Naive B cell (primary cell): ENCODE measurements around the gene BAZ1B. TPM values are rescaled to one million over a fixed set of nuclear protein-coding genes. Genes with fewer than 3 reads are reported as not detected.
A peak's percentile ranks its signal among the peaks of the same experiment; 100 is the strongest.
"Not testable (repeated sequence)": the region's sequence is repeated elsewhere in the genome, so short reads cannot be mapped to it uniquely, and the experiment has no call there.

Experiments used
- ATAC-seq, 2 donors: fragments of 150-1000 bp; cut with Tn5 transposase; 2 replicates each; pipeline ENCODE4 v1.10.0; 2021; ENCODE audit warnings: low read depth in 2 of 2, mild to moderate bottlenecking in 2 of 2, moderate library complexity in 2 of 2
- DNase-seq: peaks from one replicate; pipeline ENCODE4 v3.0.0; 2022
- H3K27ac Mint-ChIP-seq, 6 donors: one replicate each; pipeline ENCODE4 v1.8.0; 2020 to 2022; ENCODE audit warnings: mild to moderate bottlenecking in 6 of 6, mixed read lengths in 6 of 6, moderate library complexity in 5 of 6, inconsistent platforms in 2 of 6
- H3K27me3 Mint-ChIP-seq, 3 donors: one replicate each; pipeline ENCODE4 v1.8.0; 2021 to 2022; ENCODE audit warnings: mixed read lengths in 3 of 3, mild to moderate bottlenecking in 1 of 3
- H3K36me3 Mint-ChIP-seq, 2 donors: one replicate each; pipeline ENCODE4 v1.8.0; 2020 to 2022; ENCODE audit warnings: mixed read lengths in 2 of 2, inconsistent platforms in 1 of 2, mild to moderate bottlenecking in 1 of 2
- H3K4me1 Mint-ChIP-seq, 3 donors: one replicate each; pipeline ENCODE4 v1.8.0; 2020 to 2022; ENCODE audit warnings: mixed read lengths in 3 of 3, inconsistent platforms in 1 of 3, mild to moderate bottlenecking in 1 of 3, moderate library complexity in 1 of 3
- H3K4me3 Mint-ChIP-seq, 8 donors: one replicate each; pipeline ENCODE4 v1.8.0; 2020 to 2022; ENCODE audit warnings: mild to moderate bottlenecking in 8 of 8, mixed read lengths in 8 of 8, moderate library complexity in 8 of 8, inconsistent platforms in 2 of 8
- H3K9me3 Mint-ChIP-seq, 7 donors: one replicate each; pipeline ENCODE4 v1.8.0; 2020 to 2022; ENCODE audit warnings: mixed read lengths in 7 of 7, mild to moderate bottlenecking in 5 of 7, inconsistent platforms in 2 of 7, moderate library complexity in 1 of 7
- polyA plus RNA-seq, 6 donors: library from polyadenylated mRNA; unstranded; fragments of 300-500 nt; fragmentation: Illumina TruSeq; gene quantifications; one replicate each; pipeline ENCODE4 v1.2.3, GENCODE V29; 2021; ENCODE audit warnings: low read depth in 6 of 6

BAZ1B gene
- polyA plus RNA-seq, 6 donors from 2014 or later, result 8.6 to 31.2 (median 13.5) TPM

- Mint-ChIP-seq H3K27ac (peak overlapping the region in 2 of 6 donors; percentile 25 to 44), H3K36me3 (no peaks in the 10 kb centered on the region), H3K4me3 (peak overlapping the region; percentile 63 to 85 (median 74)), H3K27me3 (peaks cover 0 to 4% (median 0%) of the 10 kb centered on the region in 3 donors), H3K4me1 (peaks cover 0 to 14% (median 11%) of the 10 kb centered on the region in 3 donors), H3K9me3 (peaks cover 0 to 3% (median 0%) of the 10 kb centered on the region in 7 donors)
- DNase-seq (no peak), ATAC-seq (no peak)
Observed at GRCh38 chr7:73432676-73433075, 89.4 kb downstream of the BAZ1B start.

GRCh38 chr7:73431041-73431835 is 90.9 kb downstream of the BAZ1B start:
- H3K27ac Mint-ChIP-seq, result peak overlapping the region in 2 of 6 donors; percentile 39 to 44
- peak overlapping the region in 2 of 8 donors; percentile 63 to 69 for H3K4me3 Mint-ChIP-seq

GRCh38 chr7:73430540-73430939 is 91.6 kb downstream of the BAZ1B start:
- not testable (repeated sequence) for H3K27ac Mint-ChIP-seq, ATAC-seq, H3K27me3 Mint-ChIP-seq, H3K36me3 Mint-ChIP-seq, H3K4me3 Mint-ChIP-seq, DNase-seq, H3K9me3 Mint-ChIP-seq
- peaks cover 0 to 14% (median 11%) of the 10 kb centered on the region in 3 donors for H3K4me1 Mint-ChIP-seq

More at GRCh38 chr7:73431041-73431835, 90.9 kb downstream of the BAZ1B start:
- Mint-ChIP-seq H3K9me3 (peaks cover 0 to 3% (median 0%) of the 10 kb centered on the region in 7 donors), H3K4me1 (peaks cover 0 to 14% (median 11%) of the 10 kb centered on the region in 3 donors), H3K27me3 (peaks cover 0 to 4% (median 0%) of the 10 kb centered on the region in 3 donors), H3K36me3 (no peaks in the 10 kb centered on the region)
- DNase-seq, result no peak
- ATAC-seq, result no peak

GRCh38 chr7:73429622-73430505 is 92.2 kb downstream of the BAZ1B start:
- peak overlapping the region in 2 of 8 donors; percentile 62 to 66 for H3K4me3 Mint-ChIP-seq
- H3K36me3 Mint-ChIP-seq, result no peaks in the 10 kb centered on the region
- ATAC-seq (no peak), DNase-seq (no peak)
- H3K9me3 Mint-ChIP-seq, result peaks cover 0 to 3% (median 0%) of the 10 kb centered on the region in 7 donors
- H3K4me1 Mint-ChIP-seq, result peaks cover 0 to 14% (median 12%) of the 10 kb centered on the region in 3 donors
- no peak overlapping the region for H3K27ac Mint-ChIP-seq
- peaks cover 0 to 6% (median 4%) of the 10 kb centered on the region in 3 donors for H3K27me3 Mint-ChIP-seq

- H3K9me3 Mint-ChIP-seq, result peaks cover 0 to 2% (median 0%) of the 10 kb centered on the region in 7 donors
- H3K27me3 Mint-ChIP-seq, result peaks cover 0 to 11% (median 4%) of the 10 kb centered on the region in 3 donors
- DNase-seq (no peak), ATAC-seq (no peak)
- H3K27ac Mint-ChIP-seq, result no peak overlapping the region
- peaks cover 0 to 13% (median 13%) of the 10 kb centered on the region in 3 donors for H3K4me1 Mint-ChIP-seq
- no peaks in the 10 kb centered on the region for H3K36me3 Mint-ChIP-seq
- no peak overlapping the region for H3K4me3 Mint-ChIP-seq
Observed at GRCh38 chr7:73429215-73429614, 92.9 kb downstream of the BAZ1B start.

- ATAC-seq (no peak), DNase-seq (no peak)
- Mint-ChIP-seq H3K9me3 (peaks cover 0 to 2% (median 0%) of the 10 kb centered on the region in 7 donors), H3K4me1 (peaks cover 4 to 13% (median 11%) of the 10 kb centered on the region in 3 donors), H3K36me3 (no peaks in the 10 kb centered on the region), H3K27ac (no peak overlapping the region), H3K4me3 (no peak overlapping the region), H3K27me3 (peaks cover 4 to 16% (median 6%) of the 10 kb centered on the region in 3 donors)
Observed at GRCh38 chr7:73427902-73428787, 93.9 kb downstream of the BAZ1B start.

- no peak for DNase-seq
- H3K9me3 Mint-ChIP-seq, result no peaks in the 10 kb centered on the region
- ATAC-seq, result no peak
- no peaks in the 10 kb centered on the region for H3K36me3 Mint-ChIP-seq
- H3K27ac Mint-ChIP-seq, result no peak overlapping the region
- peaks cover 4 to 13% (median 6%) of the 10 kb centered on the region in 3 donors for H3K4me1 Mint-ChIP-seq
- peaks cover 0 to 17% (median 7%) of the 10 kb centered on the region in 3 donors for H3K27me3 Mint-ChIP-seq
- no peak overlapping the region for H3K4me3 Mint-ChIP-seq
Observed at GRCh38 chr7:73426016-73426415, 96.1 kb downstream of the BAZ1B start.

- Mint-ChIP-seq H3K4me3 (peak overlapping the region in 3 of 8 donors; percentile 37 to 41 (median 38)), H3K27ac (peak overlapping the region in 1 of 6 donors; percentile 66), H3K4me1 (peaks cover 4 to 13% (median 6%) of the 10 kb centered on the region in 3 donors), H3K36me3 (no peaks in the 10 kb centered on the region), H3K27me3 (peaks cover 0 to 17% (median 7%) of the 10 kb centered on the region in 3 donors), H3K9me3 (no peaks in the 10 kb centered on the region)
- ATAC-seq, result no peak
- DNase-seq, result no peak
Observed at GRCh38 chr7:73425356-73425983, 96.6 kb downstream of the BAZ1B start.

GRCh38 chr7:73424489-73424885 is 97.6 kb downstream of the BAZ1B start:
- Mint-ChIP-seq H3K27me3 (peaks cover 0 to 17% (median 7%) of the 10 kb centered on the region in 3 donors), H3K4me1 (peaks cover 2 to 8% (median 6%) of the 10 kb centered on the region in 3 donors), H3K36me3 (no peaks in the 10 kb centered on the region), H3K27ac (no peak overlapping the region), H3K4me3 (peak overlapping the region in 5 of 8 donors; percentile 29 to 81 (median 55)), H3K9me3 (no peaks in the 10 kb centered on the region)
- ATAC-seq (no peak), DNase-seq (no peak)

- peak; percentile 34 to 60 for ATAC-seq
- DNase-seq, result no peak
- H3K4me3 Mint-ChIP-seq, result peak overlapping the region in 4 of 8 donors; percentile 9 to 59 (median 49)
- H3K36me3 Mint-ChIP-seq, result no peaks in the 10 kb centered on the region
- H3K27me3 Mint-ChIP-seq, result peaks cover 0 to 17% (median 7%) of the 10 kb centered on the region in 3 donors
- H3K27ac Mint-ChIP-seq, result no peak overlapping the region
- peaks cover 2 to 8% (median 6%) of the 10 kb centered on the region in 3 donors for H3K4me1 Mint-ChIP-seq
- H3K9me3 Mint-ChIP-seq, result no peaks in the 10 kb centered on the region
Observed at GRCh38 chr7:73423519-73424488, 98.3 kb downstream of the BAZ1B start.

GRCh38 chr7:73420610-73421009 is 101.5 kb downstream of the BAZ1B start:
- H3K4me1 Mint-ChIP-seq, result peaks cover 7 to 14% (median 12%) of the 10 kb centered on the region in 3 donors
- H3K27me3 Mint-ChIP-seq, result peaks cover 0 to 17% (median 7%) of the 10 kb centered on the region in 3 donors
- not testable (repeated sequence) for ATAC-seq

More at GRCh38 chr7:73420610-73421009, 101.5 kb downstream of the BAZ1B start:
- not testable (repeated sequence) for H3K9me3 Mint-ChIP-seq, DNase-seq, H3K4me3 Mint-ChIP-seq, H3K36me3 Mint-ChIP-seq
- peak overlapping the region in 1 of 6 donors; percentile 67 for H3K27ac Mint-ChIP-seq
